OCI-LY1 (cell line): ENCODE measurements around the gene IQCM.

Experiments
- H2AFZ ChIP-seq: fragments of 200-600 bp; sonication (generic), shearing (Covaris generic); 2 replicates; pipeline ENCODE4 v1.6.0; 2014; ENCODE audit warnings: antibody characterized with exemption, mild to moderate bottlenecking, low read length
- H3F3A ChIP-seq: fragments of 200-600 bp; sonication (generic), shearing (Covaris generic); 2 replicates; pipeline ENCODE4 v1.6.0; 2014; ENCODE audit warnings: mild to moderate bottlenecking, antibody characterized with exemption, low read length, moderate library complexity; ENCODE audit not compliant: insufficient read depth
- H3K27ac ChIP-seq: fragments of 200-600 bp; sonication (generic); 2 replicates; pipeline ENCODE4 v1.5.1; 2014; ENCODE audit warnings: low read length, mixed run types, mild to moderate bottlenecking, low read depth; ENCODE audit not compliant: poor library complexity, severe bottlenecking
- H3K27me3 ChIP-seq: fragments of 200-600 bp; sonication (generic); 2 replicates; pipeline ENCODE4 v1.6.0; 2014; ENCODE audit warnings: antibody characterized with exemption, mild to moderate bottlenecking, low read length, moderate library complexity; ENCODE audit not compliant: insufficient read depth
- H3K36me3 ChIP-seq: fragments of 200-600 bp; sonication (generic); 2 replicates; pipeline ENCODE4 v1.6.1; 2014; ENCODE audit warnings: mild to moderate bottlenecking, antibody characterized with exemption, low read length, moderate library complexity, mixed read lengths; ENCODE audit not compliant: insufficient read depth
- H3K4me1 ChIP-seq: fragments of 200-600 bp; sonication (generic); 2 replicates; pipeline ENCODE4 v1.5.1; 2014; ENCODE audit warnings: mild to moderate bottlenecking, low read length, moderate library complexity; ENCODE audit not compliant: insufficient read depth, severe bottlenecking
- H3K4me2 ChIP-seq: fragments of 200-600 bp; sonication (generic), shearing (Covaris generic); 2 replicates; pipeline ENCODE4 v1.6.1; 2014; ENCODE audit warnings: low read length
- H3K4me3 ChIP-seq: fragments of 200-600 bp; sonication (generic); 2 replicates; pipeline ENCODE4 v1.5.1; 2014; ENCODE audit warnings: low read length, low read depth, mild to moderate bottlenecking, mixed read lengths; ENCODE audit not compliant: poor library complexity, severe bottlenecking
- H3K79me2 ChIP-seq: fragments of 200-600 bp; shearing (Covaris generic); 2 replicates; pipeline ENCODE4 v1.6.1; 2016; ENCODE audit warnings: mixed run types, low read length, mixed read lengths; ENCODE audit not compliant: insufficient read depth
- H3K9ac ChIP-seq: fragments of 200-600 bp; sonication (generic), shearing (Covaris generic); 2 replicates; pipeline ENCODE4 v1.6.1; 2014; ENCODE audit warnings: mild to moderate bottlenecking, low read length, mixed read lengths
- H3K9me2 ChIP-seq: fragments of 200-600 bp; sonication (generic), shearing (Covaris generic); 2 replicates; pipeline ENCODE4 v1.6.1; 2014; ENCODE audit warnings: low read depth, mild to moderate bottlenecking, low read length, mixed read lengths
- H3K9me3 ChIP-seq: fragments of 200-600 bp; shearing (Covaris generic); 2 replicates; pipeline ENCODE4 v1.6.1; 2014; ENCODE audit warnings: low read length, mixed read lengths
- H4K20me1 ChIP-seq: fragments of 200-600 bp; sonication (generic), shearing (Covaris generic); 2 replicates; pipeline ENCODE4 v1.6.0; 2016; ENCODE audit warnings: mild to moderate bottlenecking, low read length; ENCODE audit not compliant: insufficient read depth
- EZH2 ChIP-seq: fragments of 200-600 bp; sonication (generic), shearing (Covaris generic); IDR thresholded peaks from 2 replicates; pipeline ENCODE4 v1.8.0; 2017; ENCODE audit warnings: borderline replicate concordance, mixed run types, mild to moderate bottlenecking, antibody characterized with exemption, low read length, moderate library complexity, mixed read lengths
- TF ChIP-seq, protein P1 (sequence below): fragments of 200-600 bp; sonication (generic), shearing (Covaris generic); IDR thresholded peaks from 2 replicates; pipeline ENCODE4 v1.5.1; 2017; ENCODE audit warnings: mild to moderate bottlenecking, antibody characterized with exemption, low read length, moderate library complexity, mixed read lengths

IQCM gene

DNA sequence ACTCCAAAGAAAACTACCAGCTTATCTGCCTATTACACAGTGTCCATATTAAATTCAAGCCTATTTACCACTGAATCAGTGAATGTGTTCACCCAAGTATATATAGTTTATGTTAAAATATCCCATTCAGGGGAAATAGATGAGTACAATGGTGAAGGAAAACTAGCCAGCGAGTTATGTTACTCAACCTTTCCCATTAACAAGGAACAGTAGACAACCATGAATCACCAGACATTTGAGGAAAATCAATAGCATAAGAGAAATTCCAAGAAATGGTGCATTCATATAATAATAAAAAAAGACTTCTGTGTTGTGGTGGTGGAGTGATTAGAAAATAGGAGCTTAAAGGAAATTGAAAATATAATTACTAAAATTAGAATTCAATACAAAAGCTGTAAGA lies 21.3 kb downstream of the IQCM start:
- no peaks in the 10 kb centered on the region for H3K9me3 ChIP-seq
- H3K79me2 ChIP-seq = no peaks in the 10 kb centered on the region
- no peaks in the 10 kb centered on the region for H3F3A ChIP-seq
- no peaks in the 10 kb centered on the region for H3K9me2 ChIP-seq
- TF ChIP-seq, protein P1, sequence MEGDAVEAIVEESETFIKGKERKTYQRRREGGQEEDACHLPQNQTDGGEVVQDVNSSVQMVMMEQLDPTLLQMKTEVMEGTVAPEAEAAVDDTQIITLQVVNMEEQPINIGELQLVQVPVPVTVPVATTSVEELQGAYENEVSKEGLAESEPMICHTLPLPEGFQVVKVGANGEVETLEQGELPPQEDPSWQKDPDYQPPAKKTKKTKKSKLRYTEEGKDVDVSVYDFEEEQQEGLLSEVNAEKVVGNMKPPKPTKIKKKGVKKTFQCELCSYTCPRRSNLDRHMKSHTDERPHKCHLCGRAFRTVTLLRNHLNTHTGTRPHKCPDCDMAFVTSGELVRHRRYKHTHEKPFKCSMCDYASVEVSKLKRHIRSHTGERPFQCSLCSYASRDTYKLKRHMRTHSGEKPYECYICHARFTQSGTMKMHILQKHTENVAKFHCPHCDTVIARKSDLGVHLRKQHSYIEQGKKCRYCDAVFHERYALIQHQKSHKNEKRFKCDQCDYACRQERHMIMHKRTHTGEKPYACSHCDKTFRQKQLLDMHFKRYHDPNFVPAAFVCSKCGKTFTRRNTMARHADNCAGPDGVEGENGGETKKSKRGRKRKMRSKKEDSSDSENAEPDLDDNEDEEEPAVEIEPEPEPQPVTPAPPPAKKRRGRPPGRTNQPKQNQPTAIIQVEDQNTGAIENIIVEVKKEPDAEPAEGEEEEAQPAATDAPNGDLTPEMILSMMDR = no peak
- no peak for TF ChIP-seq EZH2
- H3K4me3 ChIP-seq = no peak overlapping the region
- H3K27ac ChIP-seq = no peak overlapping the region
- H3K4me2 ChIP-seq = no peak overlapping the region
- no peaks in the 10 kb centered on the region for H3K4me1 ChIP-seq
- H2AFZ ChIP-seq = no peak overlapping the region
- no peaks in the 10 kb centered on the region for H3K27me3 ChIP-seq
- no peak overlapping the region for H3K9ac ChIP-seq
- no peaks in the 10 kb centered on the region for H3K36me3 ChIP-seq
- H4K20me1 ChIP-seq = no peaks in the 10 kb centered on the region

DNA sequence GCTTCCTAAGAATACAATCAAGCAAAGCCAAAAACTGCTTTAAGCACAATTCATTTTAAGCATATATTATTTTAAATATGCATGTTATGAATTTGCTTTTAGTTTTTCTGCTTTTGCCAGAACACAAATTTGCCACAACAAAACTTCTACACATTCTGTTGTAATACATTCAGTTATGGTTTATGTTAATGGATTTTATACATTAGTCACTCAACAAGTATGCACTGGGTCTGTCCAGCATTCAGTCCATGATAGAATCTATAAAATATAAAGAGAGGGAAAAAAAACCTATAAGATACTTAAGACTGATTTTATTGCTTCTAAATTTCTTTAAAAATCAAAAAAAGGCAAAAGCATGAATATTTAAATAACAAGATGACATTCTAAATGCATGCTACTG lies 22.2 kb downstream of the IQCM start:
- Histone ChIP-seq H2AFZ (no peak overlapping the region), H3K36me3 (no peaks in the 10 kb centered on the region), H3F3A (no peaks in the 10 kb centered on the region), H3K9me3 (no peaks in the 10 kb centered on the region), H3K9me2 (no peaks in the 10 kb centered on the region), H3K27me3 (no peaks in the 10 kb centered on the region), H3K4me3 (no peak overlapping the region), H3K4me1 (no peaks in the 10 kb centered on the region), H3K4me2 (no peak overlapping the region), H3K27ac (no peak overlapping the region), H3K79me2 (no peaks in the 10 kb centered on the region), H3K9ac (no peak overlapping the region), H4K20me1 (no peaks in the 10 kb centered on the region)
- no peak for TF ChIP-seq EZH2
- TF ChIP-seq, protein P1 = no peak

DNA sequence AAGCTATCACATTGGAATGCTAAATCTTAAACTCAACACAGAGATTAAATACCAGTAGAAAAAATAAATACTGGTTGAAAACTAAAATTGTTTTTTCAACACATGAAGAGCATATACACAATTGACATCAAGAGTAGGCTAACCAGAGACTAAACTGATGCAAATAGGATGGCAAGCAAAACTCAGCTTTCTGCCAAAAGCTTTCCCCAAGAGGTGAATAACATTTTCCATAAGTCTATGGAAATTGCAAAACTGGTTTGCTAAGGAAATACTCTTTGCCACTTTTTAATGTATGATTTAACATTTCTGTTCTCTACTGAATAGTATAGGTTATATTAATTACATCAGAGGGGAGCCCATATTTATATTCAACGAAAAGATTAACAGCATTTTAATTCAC lies 23.8 kb downstream of the IQCM start:
- H2AFZ ChIP-seq = no peak overlapping the region
- H3K4me2 ChIP-seq = no peak overlapping the region
- no peaks in the 10 kb centered on the region for H3K4me1 ChIP-seq
- TF ChIP-seq EZH2 = no peak
- TF ChIP-seq, protein P1 = no peak
- no peaks in the 10 kb centered on the region for H3K27me3 ChIP-seq
- H3K79me2 ChIP-seq = no peaks in the 10 kb centered on the region
- H3K27ac ChIP-seq = no peak overlapping the region
- no peaks in the 10 kb centered on the region for H4K20me1 ChIP-seq
- H3K4me3 ChIP-seq = no peak overlapping the region
- H3F3A ChIP-seq = no peaks in the 10 kb centered on the region
- no peaks in the 10 kb centered on the region for H3K9me2 ChIP-seq
- H3K9ac ChIP-seq = no peak overlapping the region
- no peaks in the 10 kb centered on the region for H3K36me3 ChIP-seq
- H3K9me3 ChIP-seq = no peaks in the 10 kb centered on the region
